ENCODE data around the gene BTNL2. TPM values are rescaled to one million over a fixed set of nuclear protein-coding genes. Genes with fewer than 3 reads are reported as not detected.
"Not testable (repeated sequence)": the region's sequence is repeated elsewhere in the genome, so short reads cannot be mapped to it uniquely, and the experiment has no call there.

The BTNL2 gene
- total and polyA plus RNA-seq, 4 donors: not detected

- Histone ChIP-seq H3K4me1 (ENCODE audit: control insufficient read depth in 1 of 2, insufficient read depth in 2 of 2, low read length in 2 of 2) (no peaks in the 10 kb centered on the region), H3K4me3 (ENCODE audit: low read length in 2 of 2) (no peak overlapping the region), H3K9me3 (ENCODE audit: control insufficient read depth, low read length) (no peaks in the 10 kb centered on the region), H3K27me3 (ENCODE audit: control insufficient read depth in 1 of 2, insufficient read depth in 2 of 2, low read length in 1 of 2) (no peaks in the 10 kb centered on the region), H3K36me3 (ENCODE audit: control insufficient read depth in 1 of 2, insufficient read depth in 2 of 2, low read length in 1 of 2) (no peaks in the 10 kb centered on the region), H3K27ac (ENCODE audit: low read depth in 1 of 2, low read length in 2 of 2) (no peak overlapping the region)
- intact Hi-C loops (cut with DNase I): loop anchor here in 1 of 2 donors (10.0 kb wide), 1 partner anchor 186 kb away; no protein-coding TSS in a partner anchor
- WGBS, 2 donors: 79 to 85% methylated on average over 1 of the region's 1 CpG
- ATAC-seq (ENCODE audit: low FRiP score): no peak
- DNase-seq: no peak
These were observed 32.2 kb upstream of the BTNL2 start for GRCh38 chr6:32439139-32439538.

GRCh38 chr6:32436995-32437836, 30.2 kb upstream of the BTNL2 start:
- WGBS, 2 donors: 58 to 69% methylated on average over 2 of the region's 2 CpGs
- no peak for DNase-seq
- ATAC-seq (ENCODE audit: low FRiP score): no peak
- no peaks in the 10 kb centered on the region for H3K9me3 ChIP-seq (ENCODE audit: control insufficient read depth, low read length)
- H3K4me1 ChIP-seq (ENCODE audit: control insufficient read depth in 1 of 2, insufficient read depth in 2 of 2, low read length in 2 of 2): no peaks in the 10 kb centered on the region
- intact Hi-C loops (cut with DNase I): loop anchor here in 1 of 2 donors (10.0 kb wide), 1 partner anchor 188 kb away; no protein-coding TSS in a partner anchor
- no peak overlapping the region for H3K27ac ChIP-seq (ENCODE audit: low read depth in 1 of 2, low read length in 2 of 2)
- H3K27me3 ChIP-seq (ENCODE audit: control insufficient read depth in 1 of 2, insufficient read depth in 2 of 2, low read length in 1 of 2): no peaks in the 10 kb centered on the region
- H3K4me3 ChIP-seq (ENCODE audit: low read length in 2 of 2): no peak overlapping the region
- no peaks in the 10 kb centered on the region for H3K36me3 ChIP-seq (ENCODE audit: control insufficient read depth in 1 of 2, insufficient read depth in 2 of 2, low read length in 1 of 2)

- WGBS, 2 donors: 55 to 59% methylated on average over 4 of the region's 4 CpGs
These were observed 29.2 kb upstream of the BTNL2 start for GRCh38 chr6:32436186-32436585.

GRCh38 chr6:32433950-32434349, 27.0 kb upstream of the BTNL2 start:
- 85 to 93% methylated on average over 1 of the region's 1 CpG for WGBS, 2 donors
- intact Hi-C loops (cut with DNase I): loop anchor here (5.0 to 10.0 kb wide), 2 partner anchors 191 to 268 kb away; no protein-coding TSS in a partner anchor
- ATAC-seq (ENCODE audit: low FRiP score); H3K36me3 ChIP-seq (ENCODE audit: control insufficient read depth in 1 of 2, insufficient read depth in 2 of 2, low read length in 1 of 2); H3K4me1 ChIP-seq (ENCODE audit: control insufficient read depth in 1 of 2, insufficient read depth in 2 of 2, low read length in 2 of 2); H3K27ac ChIP-seq (ENCODE audit: low read depth in 1 of 2, low read length in 2 of 2); H3K9me3 ChIP-seq (ENCODE audit: control insufficient read depth, low read length); H3K4me3 ChIP-seq (ENCODE audit: low read length in 2 of 2); DNase-seq; H3K27me3 ChIP-seq (ENCODE audit: control insufficient read depth in 1 of 2, insufficient read depth in 2 of 2, low read length in 1 of 2): not testable (repeated sequence)

More at GRCh38 chr6:32436186-32436585, 29.2 kb upstream of the BTNL2 start:
- intact Hi-C loops (cut with DNase I): loop anchor here in 1 of 2 donors (10.0 kb wide), 1 partner anchor 189 kb away; no protein-coding TSS in a partner anchor
- H3K9me3 ChIP-seq (ENCODE audit: control insufficient read depth, low read length): no peaks in the 10 kb centered on the region
- no peaks in the 10 kb centered on the region for H3K36me3 ChIP-seq (ENCODE audit: control insufficient read depth in 1 of 2, insufficient read depth in 2 of 2, low read length in 1 of 2)
- no peaks in the 10 kb centered on the region for H3K4me1 ChIP-seq (ENCODE audit: control insufficient read depth in 1 of 2, insufficient read depth in 2 of 2, low read length in 2 of 2)
- DNase-seq: no peak
- no peak overlapping the region for H3K4me3 ChIP-seq (ENCODE audit: low read length in 2 of 2)
- H3K27me3 ChIP-seq (ENCODE audit: control insufficient read depth in 1 of 2, insufficient read depth in 2 of 2, low read length in 1 of 2): no peaks in the 10 kb centered on the region
- ATAC-seq (ENCODE audit: low FRiP score): no peak
- no peak overlapping the region for H3K27ac ChIP-seq (ENCODE audit: low read depth in 1 of 2, low read length in 2 of 2)

- no peaks in the 10 kb centered on the region for H3K36me3 ChIP-seq (ENCODE audit: control insufficient read depth in 1 of 2, insufficient read depth in 2 of 2, low read length in 1 of 2)
- no peaks in the 10 kb centered on the region for H3K27me3 ChIP-seq (ENCODE audit: control insufficient read depth in 1 of 2, insufficient read depth in 2 of 2, low read length in 1 of 2)
- WGBS, 2 donors: 0 to 3% methylated on average over 1 of the region's 1 CpG
- no peak for ATAC-seq (ENCODE audit: low FRiP score)
- H3K4me1 ChIP-seq (ENCODE audit: control insufficient read depth in 1 of 2, insufficient read depth in 2 of 2, low read length in 2 of 2): no peaks in the 10 kb centered on the region
- no peak overlapping the region for H3K4me3 ChIP-seq (ENCODE audit: low read length in 2 of 2)
- no peak for DNase-seq
- no peak overlapping the region for H3K27ac ChIP-seq (ENCODE audit: low read depth in 1 of 2, low read length in 2 of 2)
- no peaks in the 10 kb centered on the region for H3K9me3 ChIP-seq (ENCODE audit: control insufficient read depth, low read length)
- intact Hi-C loops (cut with DNase I): loop anchor here (5.0 to 10.0 kb wide), 2 partner anchors 193 to 270 kb away; no protein-coding TSS in a partner anchor
These were observed 25.1 kb upstream of the BTNL2 start for GRCh38 chr6:32432050-32432450.

- no peaks in the 10 kb centered on the region for H3K27me3 ChIP-seq (ENCODE audit: control insufficient read depth in 1 of 2, insufficient read depth in 2 of 2, low read length in 1 of 2)
- no peaks in the 10 kb centered on the region for H3K36me3 ChIP-seq (ENCODE audit: control insufficient read depth in 1 of 2, insufficient read depth in 2 of 2, low read length in 1 of 2)
- DNase-seq: no peak
- 49 to 51% methylated on average over 3 of the region's 3 CpGs for WGBS, 2 donors
- no peak overlapping the region for H3K27ac ChIP-seq (ENCODE audit: low read depth in 1 of 2, low read length in 2 of 2)
- intact Hi-C loops (cut with DNase I): loop anchor here (5.0 to 10.0 kb wide), 2 partner anchors 194 to 271 kb away; no protein-coding TSS in a partner anchor
- no peaks in the 10 kb centered on the region for H3K9me3 ChIP-seq (ENCODE audit: control insufficient read depth, low read length)
- H3K4me1 ChIP-seq (ENCODE audit: control insufficient read depth in 1 of 2, insufficient read depth in 2 of 2, low read length in 2 of 2): no peaks in the 10 kb centered on the region
- H3K4me3 ChIP-seq (ENCODE audit: low read length in 2 of 2): no peak overlapping the region
- ATAC-seq (ENCODE audit: low FRiP score): no peak
These were observed 24.2 kb upstream of the BTNL2 start for GRCh38 chr6:32431142-32431541.

- Histone ChIP-seq H3K4me1 (ENCODE audit: control insufficient read depth in 1 of 2, insufficient read depth in 2 of 2, low read length in 2 of 2) (no peaks in the 10 kb centered on the region), H3K27ac (ENCODE audit: low read depth in 1 of 2, low read length in 2 of 2) (no peak overlapping the region), H3K9me3 (ENCODE audit: control insufficient read depth, low read length) (no peaks in the 10 kb centered on the region), H3K36me3 (ENCODE audit: control insufficient read depth in 1 of 2, insufficient read depth in 2 of 2, low read length in 1 of 2) (no peaks in the 10 kb centered on the region), H3K27me3 (ENCODE audit: control insufficient read depth in 1 of 2, insufficient read depth in 2 of 2, low read length in 1 of 2) (no peaks in the 10 kb centered on the region), H3K4me3 (ENCODE audit: low read length in 2 of 2) (no peak overlapping the region)
- DNase-seq: no peak
- intact Hi-C loops (cut with DNase I): loop anchor here (5.0 to 10.0 kb wide), 2 partner anchors 195 to 272 kb away; no protein-coding TSS in a partner anchor
- 61 to 86% methylated on average over 3 of the region's 3 CpGs for WGBS, 2 donors
- ATAC-seq (ENCODE audit: low FRiP score): no peak
These were observed 23.2 kb upstream of the BTNL2 start for GRCh38 chr6:32430179-32430578.

- DNase-seq (no peak), ATAC-seq (ENCODE audit: low FRiP score) (no peak)
- intact Hi-C loops (cut with DNase I): no loop called here
- Histone ChIP-seq H3K36me3 (ENCODE audit: control insufficient read depth in 1 of 2, insufficient read depth in 2 of 2, low read length in 1 of 2) (no peaks in the 10 kb centered on the region), H3K4me3 (ENCODE audit: low read length in 2 of 2) (no peak overlapping the region), H3K27ac (ENCODE audit: low read depth in 1 of 2, low read length in 2 of 2) (no peak overlapping the region), H3K9me3 (ENCODE audit: control insufficient read depth, low read length) (no peaks in the 10 kb centered on the region), H3K4me1 (ENCODE audit: control insufficient read depth in 1 of 2, insufficient read depth in 2 of 2, low read length in 2 of 2) (no peaks in the 10 kb centered on the region), H3K27me3 (ENCODE audit: control insufficient read depth in 1 of 2, insufficient read depth in 2 of 2, low read length in 1 of 2) (no peaks in the 10 kb centered on the region)
- 68 to 78% methylated on average over 4 of the region's 4 CpGs for WGBS, 2 donors
These were observed 21.0 kb upstream of the BTNL2 start for GRCh38 chr6:32427934-32428474.
